GM23248 (cell line): ENCODE data around the gene CTNNA3.

Experiments used
- EZH2 ChIP-seq: fragments of 200-600 bp; sonication (generic); IDR thresholded peaks from 2 replicates; pipeline ENCODE4 v1.6.1; 2018; ENCODE audit warnings: antibody characterized with exemption, mild to moderate bottlenecking; ENCODE audit not compliant: insufficient read depth, poor library complexity, severe bottlenecking
- EZH2phosphoT487 ChIP-seq: fragments of 200-600 bp; sonication (generic); IDR thresholded peaks from 2 replicates; pipeline ENCODE4 v1.6.1; 2018; ENCODE audit warnings: antibody characterized with exemption, moderate library complexity, mild to moderate bottlenecking, low read depth; ENCODE audit not compliant: insufficient read depth

GRCh38 chr10:65907199-65907712 is 1788.7 kb downstream of the CTNNA3 start:
- TF ChIP-seq EZH2 (no peak), EZH2phosphoT487 (no peak)
